ENCODE measurements around the gene BACH2.

BACH2 gene

DNA sequence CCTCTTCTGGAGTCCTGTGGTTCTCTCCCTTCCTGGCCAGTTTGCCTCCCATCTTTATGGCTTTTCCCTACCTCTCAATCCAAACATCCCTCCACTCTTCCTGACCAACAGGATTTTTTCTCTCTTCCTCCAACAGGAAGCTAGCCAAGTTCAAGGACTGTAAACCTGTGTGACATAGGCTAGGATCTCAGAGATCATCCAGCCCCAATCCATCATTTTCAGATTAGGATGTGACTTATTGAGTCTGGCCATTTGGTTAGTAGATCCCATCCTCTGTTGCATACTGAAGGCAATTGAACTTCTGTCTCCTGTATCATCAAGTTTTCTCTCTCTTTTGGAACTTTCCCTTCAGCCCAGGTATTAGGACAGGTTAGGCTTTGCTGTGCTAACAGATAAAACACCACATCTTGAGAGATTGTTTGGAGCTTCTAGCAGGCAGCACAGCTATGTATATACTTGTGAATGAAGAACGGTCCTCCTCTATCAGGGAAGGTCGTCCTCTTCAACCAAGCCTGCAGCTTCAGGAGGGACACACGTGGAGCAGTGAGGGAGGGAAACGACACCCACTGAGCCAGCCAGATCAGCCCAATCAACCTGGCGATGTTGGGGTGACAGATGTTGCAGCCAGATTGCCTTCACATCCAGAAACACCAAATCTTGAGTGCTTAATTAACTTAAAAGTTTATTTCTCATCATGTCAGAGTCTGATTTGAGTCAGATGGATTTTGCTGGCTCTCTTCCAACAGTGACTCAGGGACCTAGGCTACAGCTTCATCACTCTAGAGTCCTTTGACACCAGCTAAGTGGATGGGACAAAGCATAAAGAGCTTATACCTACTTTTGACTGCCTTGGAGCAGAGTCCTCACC is 295.5 kb downstream of the BACH2 start:
- TF ChIP-seq, protein P1, sequence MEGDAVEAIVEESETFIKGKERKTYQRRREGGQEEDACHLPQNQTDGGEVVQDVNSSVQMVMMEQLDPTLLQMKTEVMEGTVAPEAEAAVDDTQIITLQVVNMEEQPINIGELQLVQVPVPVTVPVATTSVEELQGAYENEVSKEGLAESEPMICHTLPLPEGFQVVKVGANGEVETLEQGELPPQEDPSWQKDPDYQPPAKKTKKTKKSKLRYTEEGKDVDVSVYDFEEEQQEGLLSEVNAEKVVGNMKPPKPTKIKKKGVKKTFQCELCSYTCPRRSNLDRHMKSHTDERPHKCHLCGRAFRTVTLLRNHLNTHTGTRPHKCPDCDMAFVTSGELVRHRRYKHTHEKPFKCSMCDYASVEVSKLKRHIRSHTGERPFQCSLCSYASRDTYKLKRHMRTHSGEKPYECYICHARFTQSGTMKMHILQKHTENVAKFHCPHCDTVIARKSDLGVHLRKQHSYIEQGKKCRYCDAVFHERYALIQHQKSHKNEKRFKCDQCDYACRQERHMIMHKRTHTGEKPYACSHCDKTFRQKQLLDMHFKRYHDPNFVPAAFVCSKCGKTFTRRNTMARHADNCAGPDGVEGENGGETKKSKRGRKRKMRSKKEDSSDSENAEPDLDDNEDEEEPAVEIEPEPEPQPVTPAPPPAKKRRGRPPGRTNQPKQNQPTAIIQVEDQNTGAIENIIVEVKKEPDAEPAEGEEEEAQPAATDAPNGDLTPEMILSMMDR (conservative IDR thresholded peaks at IDR 0.05) = no peak
- no peak overlapping the region for H3K27ac ChIP-seq

DNA sequence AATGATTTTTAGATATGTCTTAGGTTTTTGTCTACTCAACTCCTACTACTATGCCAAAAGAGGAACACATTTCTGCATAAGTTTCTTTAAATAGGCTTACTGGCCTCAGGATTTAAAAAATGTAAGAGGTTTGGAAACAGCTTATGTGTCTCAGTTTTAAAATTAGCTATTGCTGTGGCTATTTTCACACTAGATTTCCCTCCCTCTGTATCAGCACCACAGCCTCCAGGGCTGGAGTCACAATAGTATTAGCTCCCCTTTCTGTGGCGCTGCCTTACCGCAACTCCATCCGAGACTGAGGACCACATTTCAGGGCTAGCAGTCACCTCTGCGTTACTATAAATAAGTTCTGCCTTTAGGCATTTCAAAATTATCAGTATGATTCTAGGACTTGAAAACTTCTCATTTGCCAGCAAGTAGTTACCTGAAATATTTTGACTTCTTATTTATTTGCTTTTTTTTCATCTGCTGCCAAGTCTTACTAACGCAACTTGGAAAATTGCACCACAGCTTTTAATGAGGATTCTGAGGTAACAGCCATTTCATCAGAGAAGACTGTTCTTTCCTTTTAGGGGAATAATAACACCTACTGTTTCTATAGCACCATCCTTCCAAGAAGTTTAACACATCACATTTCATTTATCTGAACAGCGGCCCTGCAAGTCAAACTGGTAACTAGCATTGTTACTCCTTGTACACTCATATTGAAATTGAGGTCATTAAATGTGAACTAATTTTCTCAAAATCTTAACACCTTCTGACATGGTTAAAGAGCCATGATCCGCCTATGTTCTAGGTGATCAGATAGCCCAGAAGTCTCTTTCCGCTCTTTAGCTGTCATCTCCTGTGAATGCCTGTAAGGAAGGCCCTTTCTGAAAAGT is 296.5 kb downstream of the BACH2 start:
- H3K27ac ChIP-seq = no peak overlapping the region
- TF ChIP-seq, protein P1 (conservative IDR thresholded peaks at IDR 0.05) = no peak

DNA sequence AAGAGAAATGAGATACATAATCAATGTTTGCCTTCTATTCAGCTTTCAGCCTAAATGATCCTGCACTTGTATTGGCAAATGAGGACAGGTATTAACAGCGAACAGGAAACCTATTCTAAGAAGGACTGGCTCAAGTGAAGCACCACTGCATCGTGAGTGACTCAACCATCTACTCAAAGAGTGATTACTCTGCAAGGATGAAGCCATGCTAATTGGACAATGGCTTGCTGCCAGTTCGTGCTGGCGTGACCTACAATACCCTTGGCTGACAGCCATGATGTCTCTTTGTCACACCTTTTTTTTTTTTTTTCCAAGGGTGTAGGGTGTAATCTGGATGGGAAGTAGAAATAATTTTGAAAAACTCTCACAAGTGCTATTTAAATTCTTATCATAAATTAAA is 297.5 kb downstream of the BACH2 start:
- H3K27ac ChIP-seq = no peak overlapping the region
- TF ChIP-seq, protein P1 (conservative IDR thresholded peaks at IDR 0.05) = no peak

DNA sequence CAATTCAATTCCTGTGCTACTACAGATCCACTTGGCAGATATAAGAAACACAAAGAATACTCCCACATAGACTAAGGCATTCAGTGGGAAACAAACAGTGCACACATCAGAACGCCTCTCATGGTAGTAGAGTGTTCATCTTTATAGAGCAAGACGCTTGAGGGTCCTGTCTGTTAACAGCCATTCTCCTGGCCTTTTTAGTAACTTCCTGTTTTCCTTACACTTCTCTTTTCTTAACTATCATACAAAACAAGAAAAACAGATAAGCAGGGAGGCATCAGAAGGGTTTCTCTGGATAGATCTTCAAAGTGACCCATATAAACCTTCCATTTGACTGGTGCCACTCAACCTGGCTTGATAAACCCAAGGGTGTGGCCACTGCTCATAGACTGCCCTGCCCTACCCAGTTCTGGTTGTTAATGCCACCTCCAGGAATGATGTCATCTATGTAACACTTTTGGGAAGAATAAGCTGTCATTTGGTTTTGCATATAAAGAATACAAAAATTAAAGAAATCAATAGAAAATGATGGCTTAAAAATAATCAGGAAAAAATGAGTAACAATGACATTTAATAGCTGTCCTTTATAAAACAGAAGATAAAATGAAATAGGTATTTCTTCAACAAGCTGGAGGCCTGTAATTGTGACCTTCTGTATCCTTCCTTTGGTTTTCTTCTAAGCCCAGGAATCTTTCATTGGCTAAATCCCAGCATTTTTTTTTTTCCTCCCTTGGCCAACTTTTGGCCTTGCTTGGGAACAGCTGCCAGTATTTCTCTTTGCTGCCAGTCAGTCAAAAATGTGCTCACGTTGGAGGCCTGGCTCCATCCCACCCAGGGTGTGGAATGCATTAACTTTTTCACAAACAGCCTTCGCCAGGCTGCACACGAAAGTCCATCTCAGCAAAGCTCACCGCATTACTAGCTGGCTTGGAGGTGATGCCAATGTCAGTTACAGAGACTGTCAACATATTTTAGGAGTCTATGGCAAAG is 298.9 kb downstream of the BACH2 start:
- no peak overlapping the region for H3K27ac ChIP-seq

DNA sequence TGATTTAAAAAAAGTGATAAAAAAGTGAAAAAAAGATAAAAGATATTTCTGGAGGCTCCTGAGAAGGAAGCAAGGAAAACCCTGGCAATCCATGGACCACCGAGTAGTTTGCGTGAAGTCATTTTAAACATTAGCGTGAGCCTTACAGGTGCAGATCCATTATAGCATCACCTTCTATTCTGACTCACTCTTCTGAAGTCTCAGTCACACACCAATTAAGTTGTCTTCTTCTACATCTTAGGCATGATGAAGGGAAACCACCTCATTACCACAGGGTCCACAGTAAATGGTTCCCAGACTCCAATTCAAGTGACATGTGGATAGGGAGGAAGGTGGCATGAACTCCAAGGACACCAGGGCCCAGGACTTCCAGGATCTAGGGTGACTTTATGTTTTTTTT is 303.2 kb downstream of the BACH2 start:
- TF ChIP-seq, protein P1 (conservative IDR thresholded peaks at IDR 0.05) = no peak

More for the DNA sequence above, 298.9 kb downstream of the BACH2 start:
- TF ChIP-seq, protein P1 (conservative IDR thresholded peaks at IDR 0.05) = no peak

DNA sequence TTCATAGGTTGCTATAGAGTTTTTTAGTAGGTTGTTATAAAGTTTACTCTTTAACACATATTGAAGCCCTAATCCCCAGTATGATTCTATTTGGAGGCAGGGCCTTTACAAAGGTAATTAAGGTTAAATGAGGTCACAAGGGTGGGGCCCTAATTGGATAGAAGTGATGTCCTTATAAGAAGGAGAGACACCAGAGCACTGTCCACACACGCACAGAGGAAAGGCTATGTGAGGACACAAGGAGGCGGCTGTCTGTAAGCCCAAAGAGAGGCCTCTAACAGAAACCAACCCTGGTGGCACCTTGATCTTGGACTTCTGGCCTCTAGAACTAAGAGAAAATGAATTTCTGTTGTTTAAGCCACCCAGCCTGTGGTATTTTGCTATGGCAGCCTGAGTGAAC is 303.8 kb downstream of the BACH2 start:
- no peak overlapping the region for H3K27ac ChIP-seq
- TF ChIP-seq, protein P1 (conservative IDR thresholded peaks at IDR 0.05) = no peak

More for the DNA sequence above, 303.2 kb downstream of the BACH2 start:
- H3K27ac ChIP-seq = no peak overlapping the region
